ENCODE measurements around the gene ENAH. TPM values are rescaled to one million over a fixed set of nuclear protein-coding genes. Genes with fewer than 3 reads are reported as not detected.

ENAH gene
- total RNA-seq, 1 experiment from 2014 or later = 285 TPM

- H2BK5ac ChIP-seq (ENCODE audit: insufficient read length, low read length) = no peak overlapping the region
- Mint-ChIP-seq H3K27me3 (ENCODE audit: low read depth) (no peaks in the 10 kb centered on the region; the same call in 1 of the 2 replicates), H3K27ac (peak overlapping the region in 2 of 3 experiments; percentile 17 to 18; a peak in 3 of 7 replicates), H3K4me3 (no peak overlapping the region), H3K4me1 (peaks cover 16 to 17% of the 10 kb centered on the region in 2 experiments), H3K9me3 (no peaks in the 10 kb centered on the region), H3K36me3 (ENCODE audit: insufficient read depth in 1 of 3, low read depth in 3 of 3) (no peaks in the 10 kb centered on the region)
- H3K27me3 ChIP-seq (ENCODE audit: insufficient read depth, low read length) = no peaks in the 10 kb centered on the region
- H4K5ac ChIP-seq (ENCODE audit: insufficient read length, low read depth, low read length) = no peak overlapping the region
- H3K79me1 ChIP-seq (ENCODE audit: insufficient read depth, low read depth, low read length, poor library complexity, severe bottlenecking) = no peaks in the 10 kb centered on the region
- TF ChIP-seq CTCF (conservative IDR thresholded peaks at IDR 0.05) = no peak
- no peak overlapping the region for H3K56ac ChIP-seq (ENCODE audit: insufficient read length, low read depth, low read length)
- H3K9ac ChIP-seq (ENCODE audit: extremely low read depth, insufficient read length, low read length) = no peak overlapping the region
- H4K91ac ChIP-seq (ENCODE audit: insufficient read length, low read depth, low read length) = no peak overlapping the region
- no peak overlapping the region for H2BK15ac ChIP-seq (ENCODE audit: low read depth, low read length)
- no CpG with 5 or more reads among the region's 2 CpGs for WGBS (ENCODE audit: extremely low coverage, insufficient read length, low lambda C conversion rate)
- peak; percentile 21 for DNase-seq
- no peak overlapping the region for H2BK120ac ChIP-seq (ENCODE audit: low read depth, low read length, poor library complexity, severe bottlenecking)
- no peak overlapping the region for H2BK12ac ChIP-seq (ENCODE audit: insufficient read length, low read depth, low read length)
- no peak overlapping the region for H3K4me2 ChIP-seq (ENCODE audit: insufficient read depth, insufficient read length, low read length)
- no peak overlapping the region for H2AK5ac ChIP-seq (ENCODE audit: insufficient read length, low read length)
- H3K4ac ChIP-seq (ENCODE audit: low read depth, low read length) = no peak overlapping the region
- H3K79me2 ChIP-seq (ENCODE audit: insufficient read depth, low read length) = no peaks in the 10 kb centered on the region
- H3K23ac ChIP-seq (ENCODE audit: insufficient read length, low read depth, low read length) = no peak overlapping the region
- no peak overlapping the region for H3T11ph ChIP-seq (ENCODE audit: low read length)
- no peak overlapping the region for H2AFZ ChIP-seq (ENCODE audit: low read length)
- no peak overlapping the region for H3K18ac ChIP-seq (ENCODE audit: insufficient read length, low read depth, low read length)
- no peaks in the 10 kb centered on the region for H4K20me1 ChIP-seq (ENCODE audit: control insufficient read depth, insufficient read depth, insufficient read length)
- H3K4me1 ChIP-seq (ENCODE audit: insufficient read depth, low read length) = 0 out of 2 replicates have a peak, but pooled peaks cover 2% of the 10 kb centered on the region
- H2BK20ac ChIP-seq (ENCODE audit: low read depth, low read length, poor library complexity, severe bottlenecking) = no peak overlapping the region
- no peak overlapping the region for H3K14ac ChIP-seq (ENCODE audit: insufficient read depth, low read length)
- H3K23me2 ChIP-seq (ENCODE audit: insufficient read length, low read depth, low read length, poor library complexity, severe bottlenecking) = no peaks in the 10 kb centered on the region
- no peaks in the 10 kb centered on the region for H3K9me3 ChIP-seq (ENCODE audit: control insufficient read depth, low read depth, low read length)
- H4K8ac ChIP-seq (replicated peaks; ENCODE audit: insufficient read length, low read depth, low read length) = no peak overlapping the region
- H3K27ac ChIP-seq (ENCODE audit: insufficient read length, low read depth, low read length) = no peak overlapping the region
Measured at GRCh38 chr1:225486856-225487255, 166.1 kb downstream of the ENAH start.
